Measurements from ENCODE around the gene ZNF304. TPM values are rescaled to one million over a fixed set of nuclear protein-coding genes. Genes with fewer than 3 reads are reported as not detected.

ZNF304 gene
- total RNA-seq, 4 donors from 2014 or later = 5.1 to 7.6 (median 6.0) TPM

- H3K9me3 ChIP-seq = peaks cover 0 to 91% (median 35%) of the 10 kb centered on the region in 4 donors
- no peaks in the 10 kb centered on the region for H3K27me3 ChIP-seq
- peaks cover 18 to 82% (median 30%) of the 10 kb centered on the region in 3 donors for H3K36me3 ChIP-seq
- H3K27ac ChIP-seq = no peak overlapping the region
- 93 to 99% methylated on average over 4 of the region's 4 CpGs for WGBS, 2 donors
- no peak for TF ChIP-seq CTCF (IDR thresholded peaks at IDR 0.05)
- TF ChIP-seq EP300 (IDR thresholded peaks at IDR 0.05) = no peak
- no peak for TF ChIP-seq POLR2A (IDR thresholded peaks at IDR 0.05)
- DNase-seq (ENCODE audit: low spot score in 2 of 2) = no peak
- no peak overlapping the region for H3K4me3 ChIP-seq
- H3K4me1 ChIP-seq = peaks cover 0 to 15% (median 11%) of the 10 kb centered on the region in 4 donors
Measured at GRCh38 chr19:57355916-57356315, 4.8 kb downstream of the ZNF304 start.

- Histone ChIP-seq H3K9me3 (peaks cover 0 to 100% (median 35%) of the 10 kb centered on the region in 4 donors), H3K4me3 (no peak overlapping the region), H3K36me3 (peaks cover 18 to 81% (median 30%) of the 10 kb centered on the region in 3 donors), H3K27ac (no peak overlapping the region), H3K27me3 (no peaks in the 10 kb centered on the region), H3K4me1 (peaks cover 0 to 8% (median 2%) of the 10 kb centered on the region in 4 donors)
- 97 to 99% methylated on average over 5 of the region's 5 CpGs for WGBS, 2 donors
- no peak for TF ChIP-seq EP300 (IDR thresholded peaks at IDR 0.05)
- TF ChIP-seq CTCF (IDR thresholded peaks at IDR 0.05) = no peak
- TF ChIP-seq POLR2A (IDR thresholded peaks at IDR 0.05) = no peak
- no peak for DNase-seq (ENCODE audit: low spot score in 2 of 2)
Measured at GRCh38 chr19:57357406-57357805, 6.3 kb downstream of the ZNF304 start.

GRCh38 chr19:57359300-57359699 lies 8.2 kb downstream of the ZNF304 start:
- Histone ChIP-seq H3K4me1 (peaks cover 0 to 14% (median 6%) of the 10 kb centered on the region in 4 donors), H3K9me3 (peaks cover 0 to 98% (median 28%) of the 10 kb centered on the region in 4 donors), H3K27me3 (no peaks in the 10 kb centered on the region), H3K36me3 (peaks cover 18 to 63% (median 23%) of the 10 kb centered on the region in 3 donors), H3K27ac (no peak overlapping the region), H3K4me3 (no peak overlapping the region)
- TF ChIP-seq POLR2A (IDR thresholded peaks at IDR 0.05) (no peak), EP300 (IDR thresholded peaks at IDR 0.05) (no peak), CTCF (IDR thresholded peaks at IDR 0.05) (no peak)
- DNase-seq (ENCODE audit: low spot score in 2 of 2) = no peak

- Histone ChIP-seq H3K4me1 (peaks cover 0 to 19% (median 7%) of the 10 kb centered on the region in 4 donors), H3K27ac (peak overlapping the region; percentile 83 to 94 (median 92)), H3K36me3 (peaks cover 0 to 57% (median 0%) of the 10 kb centered on the region in 3 donors), H3K9me3 (peaks cover 0 to 94% (median 16%) of the 10 kb centered on the region in 4 donors), H3K27me3 (no peaks in the 10 kb centered on the region), H3K4me3 (peak overlapping the region in 2 of 4 donors; percentile 77 to 79)
- TF ChIP-seq POLR2A (IDR thresholded peaks at IDR 0.05) = no peak
- TF ChIP-seq CTCF (IDR thresholded peaks at IDR 0.05) = no peak
- TF ChIP-seq EP300 (IDR thresholded peaks at IDR 0.05) = no peak
- no peak for DNase-seq (ENCODE audit: low spot score in 2 of 2)
- WGBS, 2 donors = 69 to 73% methylated on average over 2 of the region's 2 CpGs
Measured at GRCh38 chr19:57362419-57362818, 11.3 kb downstream of the ZNF304 start.

- Histone ChIP-seq H3K27me3 (no peaks in the 10 kb centered on the region), H3K4me3 (peak within 1 kb of the TSS; percentile 68 to 79 (median 76)), H3K4me1 (peaks cover 0 to 19% (median 7%) of the 10 kb centered on the region in 4 donors), H3K36me3 (peaks cover 0 to 55% (median 0%) of the 10 kb centered on the region in 3 donors), H3K9me3 (peaks cover 0 to 94% (median 12%) of the 10 kb centered on the region in 4 donors), H3K27ac (peak within 1 kb of the TSS; percentile 83 to 94 (median 92))
- WGBS, 2 donors = 1 to 2% methylated on average over 42 to 43 of the region's 47 CpGs
- TF ChIP-seq POLR2A (IDR thresholded peaks at IDR 0.05) (peak in 1 of 2 donors; percentile 55), CTCF (IDR thresholded peaks at IDR 0.05) (no peak), EP300 (IDR thresholded peaks at IDR 0.05) (peak; percentile 87 to 96)
- DNase-seq (ENCODE audit: low spot score in 2 of 2) = peak; percentile 93 to 97
Measured at GRCh38 chr19:57362997-57363687, 12.1 kb downstream of the ZNF304 start, which contains the start of the genes TRAPPC2B and ZNF547. TSS of gene TRAPPC2B (plus strand) at chr19:57363551. CDS start at chr19:57364834, 1,283 bp downstream. TSS of gene ZNF547 (plus strand) at chr19:57363551. CDS start at chr19:57368556, 5,005 bp downstream.
